CD4-positive, alpha-beta T cell treated with Interleukin-15 for 1 hour (primary cell): ENCODE measurements around the gene TBL1XR1.

Experiments
- DNase-seq: peaks from one replicate; pipeline ENCODE4 v3.0.0-alpha.2; 2020

Gene TBL1XR1

DNA sequence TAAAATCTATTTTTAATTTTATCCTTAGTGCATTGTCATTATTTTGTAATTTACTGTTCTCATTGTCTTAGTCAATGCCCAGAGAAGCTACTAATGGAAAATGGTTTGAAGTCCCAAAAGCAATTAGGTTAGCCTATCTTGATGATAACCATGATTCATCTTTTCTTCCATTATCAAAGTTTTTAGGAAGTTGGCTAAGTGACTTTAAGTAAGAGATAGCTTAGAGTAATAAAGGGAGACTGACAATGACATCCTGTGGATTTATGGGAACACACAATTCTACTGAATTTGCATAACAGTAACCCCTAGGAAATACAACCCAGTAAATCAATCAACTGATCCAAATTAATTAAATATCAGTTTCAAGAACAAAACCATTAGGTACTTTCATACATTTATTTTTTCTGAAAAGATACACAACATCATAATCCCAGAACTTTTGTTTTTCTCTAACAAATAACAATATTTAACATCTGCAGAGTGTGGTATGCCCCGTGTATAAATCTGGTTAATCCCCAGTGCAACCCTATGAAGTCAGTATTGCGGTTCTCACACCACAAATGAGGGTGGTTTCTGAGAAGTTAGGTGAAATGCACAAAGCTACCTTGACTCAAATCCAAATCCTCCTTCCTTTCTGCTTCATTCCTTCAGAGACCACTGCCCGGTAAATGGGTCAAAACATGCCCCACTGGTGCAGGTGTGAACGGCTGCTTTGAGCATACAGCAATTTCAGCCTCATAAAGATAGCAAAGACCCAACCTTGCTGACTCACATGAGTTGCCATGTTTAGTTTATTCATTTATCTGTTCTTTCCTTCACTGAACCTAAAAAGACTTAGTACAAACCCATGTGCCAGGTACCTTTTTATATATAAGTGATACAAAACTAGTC is 202.1 kb downstream of the TBL1XR1 start:
- no peak for DNase-seq

DNA sequence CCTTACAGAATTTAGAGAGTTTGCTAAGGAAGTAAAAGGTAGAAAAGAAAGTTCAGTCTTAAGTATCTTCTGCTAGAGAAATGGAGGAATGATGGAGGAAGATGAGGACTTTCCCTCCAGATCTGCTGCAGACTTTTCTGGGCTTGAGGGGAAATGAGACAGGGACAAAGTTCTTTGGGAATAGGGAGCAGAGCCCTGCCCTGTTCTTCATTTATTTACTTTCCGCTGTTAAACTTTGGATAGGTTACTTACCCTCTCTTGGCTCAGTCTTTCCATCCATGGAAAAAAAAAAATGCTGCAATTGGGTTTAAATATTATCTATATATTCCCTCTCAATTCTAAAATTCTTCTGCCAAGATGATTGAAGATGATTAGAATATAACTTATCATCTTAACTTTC is 202.9 kb downstream of the TBL1XR1 start:
- no peak for DNase-seq

DNA sequence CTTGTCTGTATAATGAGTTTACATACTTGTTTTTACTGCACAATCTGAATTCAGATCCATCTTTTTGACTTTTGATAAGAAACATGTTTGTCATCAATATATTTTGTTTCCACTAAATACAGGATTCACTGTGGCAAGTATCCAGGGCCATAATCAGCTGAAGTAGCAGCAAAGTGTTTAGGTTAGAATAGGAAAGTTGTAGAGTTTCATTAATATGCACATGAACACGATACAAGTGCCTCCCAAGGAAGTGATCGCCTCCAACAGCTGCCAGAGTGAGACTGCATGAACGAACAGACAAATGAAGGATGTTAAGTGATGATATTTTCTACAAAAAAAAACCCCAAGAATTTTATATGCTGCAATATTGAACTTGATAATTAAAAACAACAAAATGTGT is 204.3 kb downstream of the TBL1XR1 start:
- DNase-seq = no peak

DNA sequence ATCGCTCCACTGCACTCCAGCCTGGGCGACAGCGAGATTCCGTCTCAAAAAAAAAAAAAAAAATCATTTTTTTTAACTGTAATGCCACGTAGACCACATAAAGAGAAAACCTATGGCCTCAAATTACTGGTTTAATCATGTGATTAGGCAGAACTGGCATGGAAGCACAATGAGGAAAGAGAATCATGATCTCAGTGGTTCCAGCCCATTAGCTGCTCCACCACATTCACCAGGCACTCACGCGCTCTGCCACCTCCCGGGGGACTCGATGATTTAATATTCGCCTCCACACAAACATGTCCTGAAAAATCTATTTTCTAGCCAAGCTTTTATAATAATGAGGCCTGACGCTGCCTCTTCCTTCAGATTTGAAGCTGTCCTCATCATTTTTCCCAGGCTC is 204.7 kb downstream of the TBL1XR1 start:
- DNase-seq = no peak

DNA sequence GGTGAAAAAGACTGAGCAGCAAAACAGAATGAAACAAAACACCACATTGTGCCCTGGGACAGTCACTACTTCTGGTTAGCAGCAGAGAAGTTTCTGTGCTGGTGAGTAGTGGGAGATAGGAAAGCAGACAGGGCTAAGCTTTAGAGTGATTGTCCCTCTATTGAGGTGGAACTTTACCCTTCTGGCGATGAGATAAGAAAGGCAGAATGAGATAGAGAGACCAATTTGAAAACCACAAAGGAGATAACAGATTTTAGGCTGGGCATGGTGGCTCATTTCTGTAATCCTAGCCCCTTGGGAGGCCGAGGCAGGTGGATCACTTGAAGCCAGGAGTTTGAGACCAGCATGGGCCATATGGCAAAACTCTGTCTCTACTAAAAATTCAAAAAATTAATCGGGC is 208.5 kb downstream of the TBL1XR1 start:
- DNase-seq = no peak

DNA sequence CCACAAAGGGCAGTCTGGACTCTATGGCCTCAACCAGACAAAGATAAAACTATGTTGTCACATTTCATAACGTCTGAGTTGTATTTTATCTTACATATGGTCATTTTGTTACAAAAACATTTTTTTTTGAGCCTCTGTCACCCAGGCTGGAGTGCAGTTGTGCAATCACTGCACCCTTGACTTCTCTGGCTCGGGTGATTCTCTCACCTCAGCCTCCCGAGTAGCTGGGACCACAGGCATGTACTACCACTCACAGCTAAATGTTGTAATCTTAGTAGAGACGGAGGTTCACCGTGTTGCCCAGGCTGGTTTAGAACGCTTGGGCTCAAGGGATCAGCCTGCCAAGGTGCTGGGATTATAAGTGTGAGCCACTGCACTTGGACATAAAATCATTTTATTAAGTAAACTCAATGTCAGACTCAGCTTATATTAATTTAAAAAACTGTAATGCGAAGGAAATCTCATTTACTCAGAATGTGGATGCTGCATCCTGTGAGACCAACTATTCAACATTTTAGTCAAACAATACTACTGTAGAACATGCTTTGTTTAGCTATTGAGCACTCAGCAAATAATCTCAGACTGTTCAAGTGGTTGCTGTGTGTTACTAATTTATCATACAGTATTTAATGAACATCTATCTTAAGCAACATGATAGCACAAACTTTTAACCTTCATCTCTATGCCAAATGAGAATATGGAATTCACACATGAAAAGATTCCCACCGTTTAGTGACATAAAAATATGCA is 209.2 kb downstream of the TBL1XR1 start:
- no peak for DNase-seq

DNA sequence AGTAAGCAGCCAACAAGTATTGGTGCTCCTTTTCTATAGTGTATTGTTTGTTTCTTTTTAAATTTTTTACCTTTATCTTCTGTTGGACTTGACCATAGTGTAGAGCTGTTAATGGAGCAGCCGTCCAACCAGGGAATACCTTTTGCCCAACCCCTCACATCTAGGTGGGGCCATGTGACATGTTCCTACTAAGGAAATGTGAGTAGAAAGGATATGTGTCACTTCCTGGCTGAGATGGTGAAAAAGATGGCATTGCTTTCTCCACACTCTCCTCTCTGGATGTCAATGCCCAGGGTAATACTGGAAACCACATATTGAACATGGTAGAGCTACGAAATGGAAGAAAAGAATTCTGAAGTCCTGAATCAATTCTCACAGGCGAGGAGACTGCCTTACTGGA is 218.8 kb downstream of the TBL1XR1 start:
- no peak for DNase-seq

DNA sequence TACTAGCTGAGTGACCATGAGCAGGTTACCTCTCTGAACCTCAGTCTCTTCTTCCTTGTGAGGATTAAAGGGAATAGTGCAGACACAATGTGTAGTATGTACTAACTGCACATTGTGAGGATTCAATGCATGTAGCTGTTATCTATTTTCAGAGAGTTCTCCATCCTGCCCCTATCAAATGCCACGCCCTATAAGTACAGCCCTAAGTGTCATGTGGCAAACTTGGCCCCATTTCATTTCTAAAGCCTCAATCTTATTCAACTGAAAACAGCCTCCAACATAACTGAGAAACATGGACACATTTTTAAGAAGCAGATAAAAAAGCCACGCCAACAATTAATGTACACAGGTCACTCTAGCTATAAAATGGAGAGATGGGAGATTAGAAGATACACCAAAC is 220.0 kb downstream of the TBL1XR1 start:
- no peak for DNase-seq

DNA sequence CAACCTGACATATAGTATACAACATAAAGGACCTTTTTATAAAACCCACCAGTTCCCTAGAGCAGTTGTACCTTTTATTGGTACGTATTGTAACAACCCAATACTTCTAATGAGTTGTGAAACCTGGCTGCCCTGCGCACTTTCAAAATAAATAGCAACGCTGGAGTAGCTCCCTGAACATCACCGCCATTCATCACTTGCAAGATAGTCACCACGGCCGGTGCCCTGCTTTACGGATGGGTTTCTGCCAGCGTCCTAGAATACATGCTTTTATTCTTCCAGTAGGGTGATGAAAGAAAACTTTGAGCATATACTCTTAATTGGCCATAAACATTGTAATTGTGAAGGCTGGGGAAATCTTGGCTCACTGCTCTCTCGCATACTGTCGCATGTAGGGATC is 220.7 kb downstream of the TBL1XR1 start:
- no peak for DNase-seq

DNA sequence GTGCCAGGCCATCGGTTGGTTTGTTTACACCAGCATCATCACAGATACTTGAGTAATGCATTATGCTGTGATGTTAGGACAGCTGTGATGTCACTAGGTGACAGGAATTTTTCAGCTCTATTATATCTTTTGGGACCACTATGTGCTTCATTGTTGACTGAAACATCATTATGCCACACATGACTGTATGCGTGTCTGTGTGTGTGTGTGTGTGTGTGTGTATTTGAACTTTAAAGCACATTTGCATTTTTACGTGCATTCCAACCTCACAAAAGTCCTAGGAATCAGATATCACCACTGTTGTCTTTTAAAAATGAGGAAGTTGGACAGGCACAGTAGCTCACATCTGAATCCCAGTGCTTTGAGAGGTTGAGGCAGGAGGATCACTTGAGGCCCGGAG is 223.0 kb downstream of the TBL1XR1 start:
- no peak for DNase-seq

DNA sequence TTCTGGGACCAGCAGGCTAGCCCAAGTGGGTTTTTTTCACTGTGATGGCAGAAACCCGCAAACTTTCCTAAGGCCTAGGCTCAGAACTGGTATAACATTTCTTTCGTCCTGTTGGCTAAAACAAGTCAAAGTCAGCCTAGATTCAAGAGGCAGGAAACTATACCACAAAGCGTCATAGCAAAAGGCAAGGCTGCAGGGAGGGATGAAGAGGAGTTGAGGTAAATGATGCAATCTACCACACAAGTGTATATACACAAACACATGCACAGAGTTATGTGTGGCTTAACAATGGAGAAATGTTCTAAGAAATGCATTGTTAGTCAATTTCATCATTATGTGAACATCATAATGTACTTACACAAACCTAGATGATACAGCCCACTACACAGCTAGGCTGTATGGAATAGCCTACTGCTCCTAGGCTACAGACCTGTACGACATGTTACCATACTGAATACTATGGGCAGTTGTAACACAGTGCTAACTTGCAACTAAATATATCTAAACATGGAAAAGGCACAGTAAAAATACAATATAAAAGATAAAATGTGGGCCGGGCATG is 225.6 kb downstream of the TBL1XR1 start:
- no peak for DNase-seq

DNA sequence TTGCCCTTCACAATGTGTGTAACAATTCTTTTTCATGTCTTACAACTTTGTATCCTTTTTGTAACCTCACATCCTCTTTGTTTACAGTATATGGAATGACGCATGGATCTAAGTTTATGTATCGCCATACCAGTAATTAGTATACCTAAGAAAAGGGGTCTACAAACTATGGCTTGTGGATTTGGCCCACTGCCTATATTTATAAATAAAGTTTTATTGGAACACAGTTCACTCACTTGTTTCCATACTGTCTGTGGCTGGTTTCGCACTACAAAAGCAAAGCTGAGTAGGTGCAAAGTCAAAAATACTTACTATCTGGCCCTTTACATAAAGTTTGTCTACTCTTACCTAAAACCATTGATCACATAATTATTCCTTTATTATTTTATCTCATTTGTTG is 226.5 kb downstream of the TBL1XR1 start:
- DNase-seq = no peak

DNA sequence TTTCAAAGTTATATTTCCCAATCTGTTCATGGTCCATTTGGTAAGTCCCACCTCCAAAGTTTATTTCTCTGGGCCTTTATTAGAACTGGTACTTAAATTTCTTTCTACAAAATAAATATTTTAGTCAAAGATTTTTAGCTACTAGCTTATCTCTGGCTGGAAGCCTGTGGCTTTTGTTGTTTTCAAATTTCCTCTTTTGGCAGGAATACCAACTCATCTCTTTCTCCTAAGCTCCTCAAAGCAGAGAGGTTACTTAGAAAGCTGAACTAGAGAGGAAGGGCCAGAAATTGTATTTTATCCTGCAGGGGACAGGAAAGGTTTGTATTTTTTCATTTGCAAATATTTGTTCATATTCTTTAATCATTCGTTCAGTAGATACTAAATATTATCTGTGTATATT is 227.8 kb downstream of the TBL1XR1 start:
- DNase-seq = no peak
